ENCODE data around the gene CAMKK1. TPM values are rescaled to one million over a fixed set of nuclear protein-coding genes. Genes with fewer than 3 reads are reported as not detected.

The CAMKK1 gene
- total RNA-seq, 6 donors from 2014 or later, result 4.9 to 23.0 (median 11.0) TPM

- ATAC-seq (ENCODE audit: low FRiP score in 2 of 2) (peak; percentile 16 to 33), DNase-seq (peak; percentile 61 to 79)
- no peak overlapping the region for H3K4me3 ChIP-seq
- no peaks in the 10 kb centered on the region for H3K9me3 ChIP-seq
- H3K36me3 ChIP-seq, result peaks cover 0 to 20% (median 11%) of the 10 kb centered on the region in 4 donors
- peaks cover 0 to 8% (median 5%) of the 10 kb centered on the region in 4 donors for H3K4me1 ChIP-seq
- no peak overlapping the region for H3K27ac ChIP-seq
- WGBS, 2 donors, result 16 to 89% methylated on average over 3 to 6 of the region's 8 CpGs
- no peaks in the 10 kb centered on the region for H3K27me3 ChIP-seq
- TF ChIP-seq POLR2A (IDR thresholded peaks at IDR 0.05) (no peak), EP300 (IDR thresholded peaks at IDR 0.05) (no peak)
- TF ChIP-seq, protein P1, sequence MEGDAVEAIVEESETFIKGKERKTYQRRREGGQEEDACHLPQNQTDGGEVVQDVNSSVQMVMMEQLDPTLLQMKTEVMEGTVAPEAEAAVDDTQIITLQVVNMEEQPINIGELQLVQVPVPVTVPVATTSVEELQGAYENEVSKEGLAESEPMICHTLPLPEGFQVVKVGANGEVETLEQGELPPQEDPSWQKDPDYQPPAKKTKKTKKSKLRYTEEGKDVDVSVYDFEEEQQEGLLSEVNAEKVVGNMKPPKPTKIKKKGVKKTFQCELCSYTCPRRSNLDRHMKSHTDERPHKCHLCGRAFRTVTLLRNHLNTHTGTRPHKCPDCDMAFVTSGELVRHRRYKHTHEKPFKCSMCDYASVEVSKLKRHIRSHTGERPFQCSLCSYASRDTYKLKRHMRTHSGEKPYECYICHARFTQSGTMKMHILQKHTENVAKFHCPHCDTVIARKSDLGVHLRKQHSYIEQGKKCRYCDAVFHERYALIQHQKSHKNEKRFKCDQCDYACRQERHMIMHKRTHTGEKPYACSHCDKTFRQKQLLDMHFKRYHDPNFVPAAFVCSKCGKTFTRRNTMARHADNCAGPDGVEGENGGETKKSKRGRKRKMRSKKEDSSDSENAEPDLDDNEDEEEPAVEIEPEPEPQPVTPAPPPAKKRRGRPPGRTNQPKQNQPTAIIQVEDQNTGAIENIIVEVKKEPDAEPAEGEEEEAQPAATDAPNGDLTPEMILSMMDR (IDR thresholded peaks at IDR 0.05), result no peak
Observed at GRCh38 chr17:3865176-3865575, 27.7 kb downstream of the CAMKK1 start.

DNA sequence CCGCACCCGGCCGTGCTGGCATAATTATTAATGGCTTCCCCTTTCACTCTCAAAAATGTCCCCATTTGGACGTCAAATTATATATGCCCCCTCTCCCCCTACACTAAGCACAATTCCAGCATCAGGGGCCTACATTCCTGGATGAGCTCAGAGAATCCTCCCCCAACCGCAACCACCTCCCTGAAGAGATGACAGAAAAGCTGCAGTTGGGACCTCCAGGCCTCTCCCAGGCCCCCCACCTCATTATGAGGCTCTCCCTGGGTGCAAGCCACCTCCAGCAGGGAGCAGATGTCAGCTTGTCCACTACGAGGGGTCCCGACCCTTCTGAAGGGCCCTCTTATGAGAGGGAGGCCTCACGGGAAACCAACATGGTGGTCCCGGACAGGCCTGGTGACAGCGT lies 28.3 kb downstream of the CAMKK1 start:
- Histone ChIP-seq H3K4me1 (peaks cover 0 to 8% (median 5%) of the 10 kb centered on the region in 4 donors), H3K27ac (no peak overlapping the region), H3K36me3 (peaks cover 0 to 20% (median 11%) of the 10 kb centered on the region in 4 donors), H3K9me3 (no peaks in the 10 kb centered on the region), H3K4me3 (no peak overlapping the region), H3K27me3 (no peaks in the 10 kb centered on the region)
- ATAC-seq (ENCODE audit: low FRiP score in 2 of 2) (no peak), DNase-seq (no peak)
- 84 to 92% methylated on average over 5 to 10 of the region's 10 CpGs for WGBS, 2 donors
- no peak for TF ChIP-seq POLR2A (IDR thresholded peaks at IDR 0.05)
- TF ChIP-seq, protein P1 (IDR thresholded peaks at IDR 0.05), result no peak
- TF ChIP-seq POLR2AphosphoS5 (IDR thresholded peaks at IDR 0.05), result no peak
- TF ChIP-seq EP300 (IDR thresholded peaks at IDR 0.05), result no peak

DNA sequence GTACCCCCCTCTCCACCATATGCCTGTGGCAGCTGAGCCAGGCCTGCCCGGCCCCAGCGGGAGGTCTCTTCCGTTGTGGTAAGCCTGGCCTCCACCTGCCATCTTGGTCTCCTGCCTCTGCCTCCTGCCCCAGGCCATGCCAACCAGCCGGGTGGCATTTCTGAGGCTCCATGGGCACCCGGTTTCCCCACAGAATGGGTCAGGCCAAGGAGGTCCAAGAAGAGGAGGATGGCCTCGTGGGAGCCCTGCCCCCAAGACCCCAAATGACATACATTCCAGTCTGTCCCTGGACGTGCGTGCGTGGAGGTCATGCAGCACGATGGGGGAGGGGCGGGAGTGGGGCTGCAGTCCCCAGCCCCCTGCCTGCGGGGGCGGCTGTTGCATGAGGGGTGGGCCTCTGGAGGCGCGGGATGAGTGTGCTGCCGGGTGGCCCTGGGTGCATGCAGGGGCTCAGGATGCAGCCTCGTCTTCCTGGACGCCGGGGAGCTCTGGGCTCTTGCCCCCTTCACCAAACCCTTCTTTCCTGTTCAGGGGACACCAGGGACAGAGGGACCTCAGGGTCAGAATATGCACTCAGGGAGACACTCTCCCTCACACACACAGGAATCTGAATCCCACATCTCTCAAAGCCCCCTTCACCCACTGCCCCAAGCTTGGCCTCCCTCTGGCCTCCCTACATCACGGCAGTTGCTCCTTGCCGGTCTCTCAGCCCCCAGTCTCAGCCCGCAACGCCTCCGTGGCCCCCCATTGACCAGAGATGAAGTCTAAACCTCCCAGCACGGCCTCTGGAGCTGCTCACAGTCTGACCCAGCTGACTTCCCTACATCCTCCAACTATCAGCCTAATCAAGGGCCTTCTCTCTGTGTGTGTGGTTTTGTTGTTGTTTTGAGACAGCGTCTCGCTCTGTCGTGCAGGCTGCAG lies 30.8 kb downstream of the CAMKK1 start:
- peaks cover 0 to 17% (median 11%) of the 10 kb centered on the region in 4 donors for H3K36me3 ChIP-seq
- H3K27ac ChIP-seq, result no peak overlapping the region
- 90 to 92% methylated on average over 22 to 26 of the region's 28 CpGs for WGBS, 2 donors
- ATAC-seq (ENCODE audit: low FRiP score in 2 of 2) (no peak), DNase-seq (peak in 1 of 2 donors; percentile 50)
- no peak overlapping the region for H3K4me3 ChIP-seq
- TF ChIP-seq, protein P1 (IDR thresholded peaks at IDR 0.05), result no peak
- TF ChIP-seq POLR2A (IDR thresholded peaks at IDR 0.05) (no peak), POLR2AphosphoS5 (IDR thresholded peaks at IDR 0.05) (no peak), EP300 (IDR thresholded peaks at IDR 0.05) (no peak)
- peaks cover 0 to 8% (median 5%) of the 10 kb centered on the region in 4 donors for H3K4me1 ChIP-seq
- no peaks in the 10 kb centered on the region for H3K9me3 ChIP-seq
- no peaks in the 10 kb centered on the region for H3K27me3 ChIP-seq

DNA sequence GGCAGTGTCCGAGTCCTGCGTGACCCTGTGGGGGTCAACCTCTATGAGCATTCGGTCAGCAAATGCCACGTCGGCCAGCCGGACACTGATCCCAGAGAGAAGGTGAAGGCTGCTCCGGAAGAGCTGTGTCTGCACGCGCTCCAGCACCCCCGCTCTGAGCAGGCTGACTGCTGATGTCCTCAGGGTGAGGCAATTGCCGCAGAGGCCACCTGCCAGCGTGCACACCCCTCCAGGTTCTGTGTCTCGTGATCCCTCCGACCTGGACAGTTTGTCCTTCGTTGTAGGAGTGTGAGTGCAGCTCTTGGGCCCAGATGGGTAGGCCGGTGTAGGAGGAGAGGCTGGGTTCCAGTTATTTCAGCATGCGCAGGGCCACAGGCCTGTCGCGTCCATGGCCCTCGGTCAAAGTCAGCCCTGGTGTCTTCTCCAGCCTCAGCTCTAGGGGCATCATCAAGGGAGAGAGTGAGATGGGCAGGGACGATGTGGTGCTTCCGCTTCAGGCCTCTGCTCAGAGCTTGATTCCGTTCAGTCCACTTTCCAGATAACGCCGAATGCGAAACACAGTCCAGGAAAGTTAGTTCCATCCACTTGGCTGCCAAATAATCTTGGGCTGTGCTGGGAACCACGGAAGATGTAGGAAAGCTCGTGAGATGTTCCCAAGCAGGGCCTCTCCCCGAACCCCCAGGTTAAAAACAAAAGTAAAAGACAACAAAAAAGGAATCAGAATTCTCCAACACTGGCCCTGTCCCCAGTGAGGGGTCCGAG lies 31.7 kb downstream of the CAMKK1 start:
- ATAC-seq (ENCODE audit: low FRiP score in 2 of 2) (no peak), DNase-seq (no peak)
- TF ChIP-seq POLR2A (IDR thresholded peaks at IDR 0.05), result no peak
- TF ChIP-seq EP300 (IDR thresholded peaks at IDR 0.05), result no peak
- TF ChIP-seq, protein P1 (IDR thresholded peaks at IDR 0.05), result no peak
- no peak for TF ChIP-seq POLR2AphosphoS5 (IDR thresholded peaks at IDR 0.05)
- Histone ChIP-seq H3K4me3 (no peak overlapping the region), H3K36me3 (peaks cover 0 to 17% (median 11%) of the 10 kb centered on the region in 4 donors), H3K9me3 (no peaks in the 10 kb centered on the region), H3K27me3 (no peaks in the 10 kb centered on the region), H3K4me1 (peaks cover 0 to 8% (median 5%) of the 10 kb centered on the region in 4 donors), H3K27ac (no peak overlapping the region)
- 92 to 96% methylated on average over 23 to 30 of the region's 30 CpGs for WGBS, 2 donors
